OCI-LY1 (cell line): Measurements from ENCODE around the gene NCAPD3.

Experiments
- EZH2 ChIP-seq: fragments of 200-600 bp; sonication (generic), shearing (Covaris generic); IDR thresholded peaks from 2 replicates; pipeline ENCODE4 v1.8.0; 2017; ENCODE audit warnings: borderline replicate concordance, mixed run types, mild to moderate bottlenecking, antibody characterized with exemption, low read length, moderate library complexity, mixed read lengths
- TF ChIP-seq, protein P1 (sequence below): fragments of 200-600 bp; sonication (generic), shearing (Covaris generic); IDR thresholded peaks from 2 replicates; pipeline ENCODE4 v1.5.1; 2017; ENCODE audit warnings: mild to moderate bottlenecking, antibody characterized with exemption, low read length, moderate library complexity, mixed read lengths

DNA sequence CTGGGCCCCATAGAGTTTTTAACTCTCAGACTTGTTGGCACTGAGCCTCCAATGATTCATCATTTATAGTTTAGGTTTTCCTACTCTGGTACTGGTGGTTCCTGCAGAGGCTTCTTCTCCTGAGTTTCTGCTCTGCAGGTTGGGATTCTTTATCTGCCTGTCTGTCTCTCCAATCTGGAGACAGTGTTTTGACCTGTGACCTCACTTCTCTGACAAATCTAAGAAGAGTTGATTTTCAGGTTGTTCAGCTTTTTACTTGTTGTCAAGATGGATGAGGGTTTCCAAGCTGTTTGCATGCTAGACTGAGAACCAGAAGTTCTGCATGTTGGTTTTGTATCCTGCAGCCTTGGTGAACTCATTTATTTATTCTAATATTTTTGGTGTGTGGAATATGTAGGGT, 91.0 kb downstream of the NCAPD3 start:
- no peak for TF ChIP-seq EZH2
- TF ChIP-seq, protein P1, sequence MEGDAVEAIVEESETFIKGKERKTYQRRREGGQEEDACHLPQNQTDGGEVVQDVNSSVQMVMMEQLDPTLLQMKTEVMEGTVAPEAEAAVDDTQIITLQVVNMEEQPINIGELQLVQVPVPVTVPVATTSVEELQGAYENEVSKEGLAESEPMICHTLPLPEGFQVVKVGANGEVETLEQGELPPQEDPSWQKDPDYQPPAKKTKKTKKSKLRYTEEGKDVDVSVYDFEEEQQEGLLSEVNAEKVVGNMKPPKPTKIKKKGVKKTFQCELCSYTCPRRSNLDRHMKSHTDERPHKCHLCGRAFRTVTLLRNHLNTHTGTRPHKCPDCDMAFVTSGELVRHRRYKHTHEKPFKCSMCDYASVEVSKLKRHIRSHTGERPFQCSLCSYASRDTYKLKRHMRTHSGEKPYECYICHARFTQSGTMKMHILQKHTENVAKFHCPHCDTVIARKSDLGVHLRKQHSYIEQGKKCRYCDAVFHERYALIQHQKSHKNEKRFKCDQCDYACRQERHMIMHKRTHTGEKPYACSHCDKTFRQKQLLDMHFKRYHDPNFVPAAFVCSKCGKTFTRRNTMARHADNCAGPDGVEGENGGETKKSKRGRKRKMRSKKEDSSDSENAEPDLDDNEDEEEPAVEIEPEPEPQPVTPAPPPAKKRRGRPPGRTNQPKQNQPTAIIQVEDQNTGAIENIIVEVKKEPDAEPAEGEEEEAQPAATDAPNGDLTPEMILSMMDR, result no peak
